HG03521 (cell line): Measurements from ENCODE around the gene ZNF559.
A peak's percentile ranks its signal among the peaks of the same experiment; 100 is the strongest.
"Not testable (repeated sequence)": the region's sequence is repeated elsewhere in the genome, so short reads cannot be mapped to it uniquely, and the experiment has no call there.

Experiments
- ATAC-seq: cut with Tn5 transposase; IDR thresholded peaks from one replicate; pipeline ENCODE4 v1.9.1; 2021; ENCODE audit warnings: mild to moderate bottlenecking, moderate library complexity; ENCODE audit not compliant: unreplicated experiment

ZNF559 gene

DNA sequence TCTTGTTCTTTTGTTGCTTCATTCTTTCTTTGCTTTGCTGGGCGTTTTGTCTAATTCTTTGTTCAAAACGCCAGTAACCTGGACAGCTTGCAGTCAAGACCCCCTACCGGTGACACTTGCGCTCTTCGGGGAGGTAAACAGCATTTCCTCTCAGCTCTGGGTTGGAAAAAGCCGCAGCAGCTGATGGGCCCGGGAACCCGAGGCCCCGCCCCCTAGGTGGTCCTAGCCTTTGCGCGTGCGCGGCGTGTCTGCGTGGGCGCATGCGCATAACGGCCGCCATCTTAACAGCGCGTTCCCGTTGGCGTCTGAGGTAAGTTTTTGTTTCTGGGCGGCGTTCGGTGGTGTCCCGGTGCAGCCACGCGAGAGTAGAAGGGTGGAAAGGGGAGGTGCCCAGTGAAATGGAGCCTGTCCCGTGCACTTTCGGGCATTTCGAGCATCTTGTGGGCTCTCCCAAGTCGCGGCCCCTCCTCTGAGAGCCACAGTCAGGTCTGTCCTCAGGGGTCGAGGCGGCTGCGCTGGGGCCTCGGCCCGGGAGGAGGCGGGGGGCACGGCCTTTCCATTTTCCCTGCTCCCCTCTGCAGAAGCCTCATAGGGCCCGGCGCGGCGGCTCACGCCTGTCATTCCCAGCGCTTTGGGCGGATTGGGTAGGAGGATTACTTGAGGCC lies at the start of gene ZNF559:
ZNF559 (plus strand) TSS at position 261 of the 665 bp plus-strand sequence. CDS start 14,371 bp downstream, outside the sequence.
- ATAC-seq: peak; percentile 95

GRCh38 chr19:9283485-9283884 lies 40.5 kb upstream of the ZNF559 start:
- not testable (repeated sequence) for ATAC-seq

GRCh38 chr19:9289231-9289884 lies 34.6 kb upstream of the ZNF559 start:
- no peak for ATAC-seq

DNA sequence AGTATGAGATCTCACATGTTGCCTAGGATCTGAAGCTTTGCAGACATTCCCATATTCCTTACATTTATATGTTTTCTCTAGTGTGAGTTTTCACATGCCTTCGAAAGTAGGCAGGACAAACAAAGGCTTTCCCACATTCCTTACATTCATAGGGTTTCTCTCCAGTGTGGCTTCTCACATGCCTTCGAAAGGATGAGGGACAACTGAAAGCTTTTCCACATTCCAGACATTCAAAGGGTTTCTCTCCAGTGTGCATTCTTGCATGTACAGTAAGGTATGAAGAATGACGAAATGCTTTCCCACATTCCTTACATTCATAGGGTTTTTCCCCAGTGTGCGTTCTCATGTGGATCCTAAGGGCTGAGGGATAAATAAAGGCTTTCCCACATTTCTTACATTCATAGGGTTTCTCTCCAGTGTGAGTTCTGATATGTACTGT lies 28.5 kb upstream of the ZNF559 start:
- no peak for ATAC-seq

DNA sequence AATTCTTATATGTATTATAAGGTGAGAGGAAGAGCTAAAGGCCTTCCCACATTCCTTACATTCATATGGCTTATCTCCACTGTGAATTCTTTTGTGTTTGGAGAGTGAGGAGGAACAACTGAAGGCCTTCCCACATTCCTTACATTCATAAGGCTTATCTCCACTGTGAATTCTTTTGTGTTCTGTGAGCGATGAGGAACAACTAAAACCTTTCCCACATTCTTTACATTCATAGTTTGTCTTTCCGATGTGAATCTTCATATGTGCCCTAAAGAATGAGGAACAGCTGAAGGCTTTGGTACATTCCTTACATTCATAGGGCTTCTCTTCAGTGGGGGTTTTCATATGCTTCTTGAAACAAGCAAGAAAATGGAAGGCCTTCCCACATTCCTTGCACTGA lies 27.6 kb upstream of the ZNF559 start:
- no peak for ATAC-seq

DNA sequence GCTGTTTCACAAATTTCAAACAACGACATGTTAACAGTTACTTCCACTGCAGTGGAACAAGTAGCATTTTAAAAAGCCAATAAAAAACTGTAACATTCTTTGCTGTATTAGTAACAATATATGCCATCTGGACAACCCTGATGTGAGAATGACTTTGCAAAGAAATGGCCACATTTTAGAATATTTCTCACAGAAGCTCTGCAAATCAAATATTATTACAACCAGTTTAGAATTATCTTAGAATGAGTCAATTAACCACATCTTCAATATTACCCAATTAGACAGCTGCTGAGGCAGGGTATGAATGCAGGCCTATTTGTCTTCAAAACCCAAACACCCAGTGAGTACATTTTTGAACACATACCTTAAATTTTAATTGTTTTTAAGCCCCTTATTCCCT lies 17.5 kb upstream of the ZNF559 start:
- ATAC-seq: no peak

GRCh38 chr19:9308091-9308770 lies 15.7 kb upstream of the ZNF559 start:
- no peak for ATAC-seq

DNA sequence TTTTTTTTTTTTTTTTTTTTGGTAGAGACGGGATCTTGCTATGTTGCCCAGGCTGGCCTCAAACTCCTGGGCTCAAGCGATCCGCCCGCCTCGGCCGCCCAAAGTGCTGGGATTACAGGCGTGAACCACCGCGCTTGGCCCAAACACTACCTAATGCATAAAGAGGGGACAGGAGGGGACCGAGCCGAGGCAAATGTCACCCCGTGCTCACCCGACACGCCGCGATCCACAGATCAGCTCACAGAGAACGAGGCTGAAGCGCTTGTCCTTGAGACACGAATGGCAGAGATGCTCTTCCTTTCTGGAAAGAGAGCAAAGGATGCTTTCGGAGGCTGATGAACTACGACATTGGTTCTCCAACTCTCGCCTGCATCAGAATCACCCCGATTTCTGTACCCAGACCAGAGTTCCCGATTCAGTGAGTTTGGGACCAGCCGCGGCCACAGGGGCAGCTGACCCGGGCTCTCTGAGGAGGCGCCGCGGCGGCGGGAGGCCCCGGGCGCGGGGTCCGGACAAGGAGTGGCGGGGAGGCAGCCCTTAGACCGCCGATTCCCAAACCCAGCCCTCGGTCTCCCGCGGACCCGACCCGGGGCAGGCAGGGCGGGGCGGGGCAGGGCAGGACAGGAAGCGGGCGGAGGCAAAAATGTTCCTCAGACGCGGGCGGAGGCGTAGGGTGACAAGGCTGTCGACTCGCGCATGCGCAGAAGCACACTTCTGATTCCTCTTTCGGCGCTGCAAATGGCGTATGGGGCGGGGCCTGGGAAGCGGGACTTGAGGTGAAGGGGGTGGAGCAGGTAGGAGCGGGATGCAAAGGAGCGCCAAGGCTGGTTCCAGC lies 14.6 kb upstream of the ZNF559 start, which contains the start of gene ZNF699:
ZNF699 (minus strand) TSS at position 700 of the 835 bp plus-strand sequence. CDS start 4,719 bp downstream, outside the sequence.
- peak; percentile 89 for ATAC-seq

DNA sequence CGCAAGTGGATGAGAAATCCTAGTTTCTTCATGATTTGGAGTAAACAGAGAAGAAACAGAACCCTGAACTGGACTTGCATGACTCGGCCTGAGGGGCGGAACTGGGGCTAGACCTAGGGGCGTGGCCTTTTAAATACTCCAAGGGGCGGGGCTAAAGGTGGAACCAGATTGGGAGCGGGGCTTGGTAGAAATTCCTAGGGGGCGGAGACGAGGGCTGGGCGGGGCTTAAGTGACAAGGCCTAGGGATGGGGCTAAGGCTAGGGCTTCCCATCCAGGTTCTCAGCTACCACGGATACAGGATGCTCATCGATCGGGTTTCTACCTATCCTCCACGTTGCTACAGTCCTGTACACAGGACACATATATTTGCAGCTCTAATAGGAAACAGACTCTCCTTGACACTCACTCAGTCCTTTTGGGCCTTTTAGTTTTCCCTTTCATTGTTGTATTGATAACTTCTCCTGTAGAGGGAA lies 14.0 kb upstream of the ZNF559 start:
- ATAC-seq: peak; percentile 49

DNA sequence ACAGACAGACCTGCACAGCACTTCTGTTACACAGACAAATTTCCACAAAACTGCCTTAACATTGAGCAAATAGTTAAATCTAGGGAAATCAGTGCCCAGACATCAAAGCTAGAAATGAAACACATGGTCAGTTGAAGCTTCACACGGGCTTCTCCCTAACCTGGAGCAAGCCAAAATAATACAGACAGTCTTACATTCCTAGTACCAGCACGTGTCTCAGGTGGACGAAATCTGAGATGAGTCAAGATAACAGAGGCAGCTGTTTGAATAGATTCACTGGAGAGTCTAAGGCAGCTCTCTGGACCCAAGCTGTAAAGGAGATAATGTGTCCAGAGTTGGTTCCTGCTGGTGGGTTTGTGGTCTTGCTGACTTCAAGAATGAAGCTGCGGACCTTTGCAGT lies 10.2 kb upstream of the ZNF559 start:
- ATAC-seq: no peak

- no peak for ATAC-seq
Measured at GRCh38 chr19:9321338-9321737, 2.6 kb upstream of the ZNF559 start.

- not testable (repeated sequence) for ATAC-seq
Measured at GRCh38 chr19:9321756-9322155, 2.2 kb upstream of the ZNF559 start.

DNA sequence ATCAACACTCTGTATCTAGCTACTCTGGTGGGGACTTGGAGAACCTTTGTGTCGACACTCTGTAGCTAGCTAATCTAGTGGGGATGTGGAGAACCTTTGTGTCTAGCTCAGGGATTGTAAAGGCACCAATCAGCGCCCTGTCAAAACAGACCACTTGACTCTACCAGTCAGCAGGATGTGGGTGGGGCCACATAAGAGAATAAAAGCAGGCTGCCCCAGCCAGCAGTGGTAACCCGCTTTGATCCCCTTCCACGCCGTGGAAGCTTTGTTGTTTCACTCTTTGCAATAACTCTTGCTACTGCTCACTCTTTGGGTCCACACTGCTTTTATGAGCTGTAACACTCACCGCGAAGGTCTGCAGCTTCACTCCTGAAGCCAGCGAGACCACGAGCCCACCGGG lies 1.8 kb upstream of the ZNF559 start:
- ATAC-seq: not testable (repeated sequence)

DNA sequence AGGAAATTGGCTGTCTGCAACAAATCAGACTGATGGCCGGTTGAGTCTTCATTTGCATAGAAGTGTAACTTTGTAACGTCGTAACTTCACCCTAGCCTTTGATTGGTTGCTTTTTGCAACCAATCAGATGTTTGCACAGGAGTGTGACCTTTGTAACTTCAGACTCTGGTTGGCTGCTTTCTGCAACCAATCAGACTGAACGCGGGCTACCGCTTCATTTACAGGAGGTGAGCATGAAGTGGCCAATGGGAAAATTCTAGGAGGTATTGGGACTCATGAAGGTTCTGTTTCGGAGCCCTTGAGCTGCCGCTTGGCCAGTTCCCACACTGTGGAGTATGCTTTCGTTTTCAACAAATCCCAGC lies 441 bp upstream of the ZNF559 start:
- ATAC-seq: no peak

DNA sequence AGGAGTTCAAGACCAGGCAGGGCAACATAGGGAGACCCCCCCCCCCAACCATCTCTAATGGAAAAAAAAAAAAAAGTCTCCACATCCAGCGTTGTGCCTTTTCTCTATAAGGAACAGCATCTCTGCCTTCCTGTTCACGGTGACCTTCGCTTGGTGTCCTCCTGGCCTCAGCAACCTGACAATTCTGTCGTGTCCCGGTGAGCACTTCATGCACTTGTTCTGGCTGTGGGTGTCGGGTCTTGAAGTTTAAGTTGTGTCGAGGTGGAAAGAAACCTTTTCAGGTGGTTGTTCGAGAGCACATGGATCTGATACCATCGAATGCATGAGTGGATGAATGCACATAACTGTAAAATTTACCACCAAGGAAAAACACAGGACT lies 594 bp downstream of the ZNF559 start:
- no peak for ATAC-seq

DNA sequence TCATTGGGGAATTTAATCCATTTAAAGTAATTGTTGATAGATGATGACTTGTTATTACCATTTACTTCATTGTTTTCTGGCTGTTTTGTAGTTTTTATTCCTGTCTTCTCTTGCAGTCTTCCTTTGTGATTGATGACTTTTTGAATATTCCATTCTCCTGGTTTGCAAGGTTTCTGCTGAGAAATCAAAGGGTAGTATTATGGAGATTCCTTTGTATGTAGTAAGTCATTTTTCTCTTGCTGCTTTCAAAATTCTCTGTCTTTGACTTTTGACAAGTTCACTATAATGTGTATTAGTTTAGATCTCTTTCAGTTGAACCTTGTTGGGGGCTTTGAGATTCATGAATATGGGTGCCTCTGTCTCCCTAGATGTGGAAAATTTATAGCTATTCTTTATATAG lies 6.0 kb downstream of the ZNF559 start:
- no peak for ATAC-seq

DNA sequence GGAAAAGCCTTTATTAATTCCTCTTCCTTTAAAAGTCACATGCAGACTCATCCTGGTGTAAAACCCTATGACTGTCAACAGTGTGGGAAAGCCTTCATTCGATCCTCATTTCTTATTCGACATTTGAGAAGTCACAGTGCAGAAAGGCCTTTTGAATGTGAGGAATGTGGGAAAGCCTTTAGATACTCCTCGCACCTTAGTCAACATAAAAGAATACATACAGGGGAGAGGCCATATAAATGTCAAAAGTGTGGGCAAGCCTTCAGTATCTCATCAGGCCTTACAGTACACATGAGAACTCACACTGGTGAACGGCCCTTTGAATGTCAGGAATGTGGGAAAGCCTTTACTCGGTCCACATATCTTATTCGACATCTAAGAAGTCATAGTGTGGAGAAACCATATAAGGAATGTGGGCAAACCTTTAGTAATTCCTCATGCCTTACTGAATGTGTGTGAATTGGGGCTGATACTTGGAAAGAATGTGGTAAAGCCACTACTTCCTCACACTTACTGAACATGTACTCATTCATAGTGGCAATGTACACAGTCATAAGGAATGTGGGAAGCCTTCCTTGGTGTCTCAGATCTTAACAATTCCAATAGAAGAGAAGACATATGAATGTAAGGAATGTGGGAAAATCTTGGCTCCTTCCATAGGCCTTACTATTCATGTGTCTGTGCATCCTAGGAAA lies 18.8 kb downstream of the ZNF559 start:
- ATAC-seq: no peak

DNA sequence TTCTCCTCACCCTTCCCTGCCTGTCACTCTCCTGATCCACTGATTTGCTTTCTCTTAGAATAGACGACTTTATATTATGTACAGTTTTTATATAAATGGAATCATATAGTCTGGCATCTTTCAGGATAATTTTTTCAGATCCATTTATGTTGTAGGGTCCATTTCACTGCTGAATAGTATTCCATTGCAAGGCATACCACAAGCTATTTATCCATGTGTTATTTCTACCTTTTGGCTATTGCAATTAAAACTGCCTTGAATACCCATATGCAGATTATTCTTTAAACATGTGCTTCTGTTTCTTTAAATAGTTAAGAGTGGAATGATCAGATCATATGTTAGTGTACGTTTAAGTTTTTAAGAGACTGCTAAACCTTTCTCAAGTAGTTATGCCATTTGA lies 21.0 kb downstream of the ZNF559 start:
- no peak for ATAC-seq

DNA sequence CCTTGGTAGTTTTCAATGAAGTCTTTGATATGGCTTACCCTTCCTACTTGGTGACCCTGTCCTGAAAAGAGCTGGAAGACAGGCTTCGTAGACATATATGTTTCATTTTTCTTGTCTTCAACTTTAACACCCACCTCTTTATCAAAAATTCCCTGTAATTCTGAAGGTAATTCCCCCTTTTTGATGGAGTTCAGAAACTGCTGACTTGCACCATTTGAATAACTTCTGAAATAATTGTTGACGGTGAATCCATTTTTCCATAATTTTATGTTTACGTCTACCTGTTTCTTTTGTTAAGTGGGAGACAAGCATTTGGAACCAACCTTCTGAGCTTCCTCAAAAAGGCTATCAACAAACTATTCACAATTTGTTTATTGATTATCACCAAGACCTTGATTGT lies 24.3 kb downstream of the ZNF559 start:
- no peak for ATAC-seq

DNA sequence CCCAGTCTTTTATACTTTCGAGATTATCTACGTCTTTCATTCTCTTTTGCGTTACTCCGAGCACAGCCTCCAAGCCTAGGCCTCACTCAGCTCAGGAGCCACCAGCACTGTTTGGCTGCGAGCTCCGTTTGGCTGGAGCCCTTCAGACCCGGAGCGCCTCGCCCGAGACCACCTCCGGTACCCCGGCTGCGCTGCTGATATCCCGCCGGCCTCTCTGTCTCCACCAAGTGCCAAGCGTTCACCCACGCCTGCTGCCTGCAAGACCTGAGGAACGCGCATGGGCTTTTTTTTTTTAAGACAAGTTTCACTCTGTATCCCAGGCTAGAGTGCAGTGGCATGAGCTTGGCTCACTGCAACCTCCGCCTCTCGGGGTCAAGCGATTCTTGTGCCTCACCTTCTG lies 24.7 kb downstream of the ZNF559 start:
- no peak for ATAC-seq
